Heart left ventricle (tissue), 16 donors: ENCODE results near the gene ROBO1. TPM values are rescaled to one million over a fixed set of nuclear protein-coding genes. Genes with fewer than 3 reads are reported as not detected.

Experiments used
- ATAC-seq, 4 donors: fragments of 200-7000 bp; cut with Tn5 transposase; one replicate each; pipeline ENCODE4 v1.9.1; 2020 to 2022; ENCODE audit warnings: moderate library complexity in 4 of 4, mild to moderate bottlenecking in 3 of 4, moderate number of reproducible peaks in 1 of 4
- DNase-seq, 5 donors: peaks; one replicate each; pipeline ENCODE4 v3.0.0-alpha.2; 2020
- H3K27ac ChIP-seq, 12 donors: fragments of 200-600 bp; sonication (generic) in 4 of 12; one replicate each; pipeline versions ENCODE4 v1.5.0 to v1.8.0; 2016 to 2022; ENCODE audit warnings: mild to moderate bottlenecking in 2 of 12
- H3K27me3 ChIP-seq, 9 donors: fragments of 200-600 bp; sonication (generic) in 2 of 9; one replicate each; pipeline versions ENCODE4 v1.5.1 to v1.8.0; 2016 to 2022; ENCODE audit warnings: mild to moderate bottlenecking in 3 of 9
- H3K36me3 ChIP-seq, 9 donors: fragments of 200-600 bp; sonication (generic) in 2 of 9; one replicate each; pipeline versions ENCODE4 v1.5.0 to v1.8.0; 2018 to 2022; ENCODE audit warnings: mild to moderate bottlenecking in 2 of 9
- H3K4me1 ChIP-seq, 12 donors: fragments of 200-600 bp; sonication (generic) in 4 of 12; one replicate each; pipeline versions ENCODE4 v1.5.0 to v1.8.0; 2016 to 2022; ENCODE audit warnings: mild to moderate bottlenecking in 3 of 12
- H3K4me3 ChIP-seq, 12 donors: fragments of 200-600 bp; sonication (generic) in 4 of 12; one replicate each; pipeline versions ENCODE4 v1.5.0 to v1.8.0; 2017 to 2022; ENCODE audit warnings: mild to moderate bottlenecking in 9 of 12, moderate library complexity in 4 of 12
- H3K9me3 ChIP-seq, 12 donors: fragments of 200-600 bp; sonication (generic) in 4 of 12; one replicate each; pipeline versions ENCODE4 v1.5.0 to v1.8.0; 2016 to 2022; ENCODE audit warnings: mild to moderate bottlenecking in 1 of 12
- CTCF ChIP-seq, 12 donors: fragments of 200-600 bp; sonication (generic) in 4 of 12; IDR thresholded peaks; one replicate each; pipeline versions ENCODE4 v1.5.0 to v1.8.0; 2018 to 2022; ENCODE audit warnings: antibody characterized with exemption in 12 of 12, mild to moderate bottlenecking in 5 of 12
- POLR2A ChIP-seq, 2 donors: fragments of 450-650 bp; IDR thresholded peaks; one replicate each; pipeline ENCODE4 v1.6.1; 2017; ENCODE audit warnings: antibody characterized with exemption in 2 of 2, mild to moderate bottlenecking in 2 of 2, moderate library complexity in 2 of 2
- WGBS, 4 donors: extraction: QIAGEN DNeasy Blood & Tissue Kit in 2 of 4; methylation state at CpG; one replicate each; pipeline versions ENCODE4 v1.1.5 to v1.1.7; 2013 to 2018; 5-methylcytosine and 5-hydroxymethylcytosine counted together
- intact Hi-C, 10 donors: fragments of 100-400 bp; cut with DNase I; formaldehyde crosslinking; loops; one replicate each; pipeline versions ENCODE4 v1.11.1 to v1.14.2; 2022
- polyA plus RNA-seq, 2 donors: library from polyadenylated mRNA; stranded (reverse); fragments of 200-250 nt; gene quantifications; one replicate each; pipeline ENCODE4 v1.2.3, GENCODE V29; 2013
- total RNA-seq, 9 donors: library from RNA; depleted of rRNA in 2 of 9; stranded (reverse); fragments of >200 nt in 2 of 9; fragmentation: NEBNext Ultra II Directional in 3 of 9; extraction: Animal tissue kit (Norgen Biotek cat#: 25700) in 3 of 9; gene quantifications; one replicate each; pipeline versions ENCODE4 v1.1.0 to v1.2.4, GENCODE V29; 2016 to 2023
- donor health status: ischemic (EF 13 %, LVEDD 7.1; RV severe dilation, severe dysfunction).
- donor health status: healthy with polysubstance abuse.
- donor health status: DM: no; HTN: yes; CAD: no.
- donor health status: DM: no; HTN: no; CAD: no.
- donor health status: ischemic (EF 25% LVEDD 6.9; RV normal size, moderate dysfunction).
- donor health status: ischemic (EF 25% LVEDD 5.7; RV mildly dilated, moderate dysfunction).
- donor health status: healthy.
- donor health status: DM: yes; HTN: yes; CAD: no.
- donor health status: ischemic (EF 35%, LVEDD 5.7; RV mildly dilated, moderate dysfunction).
- donor health status: nonischemic (EF 11% LVEDD 7.7; RV severe dilation, severe dysfunction).
- donor health status: DM: yes; HTN: yes; CAD: no.
- donor health status: PGD.
- donor health status: ischemic (EF 29% LVEDD 5.4; RV normal size, mild dysfunction).
- donor health status: nonischemic (EF 23%, LVEDD 6.1; RV moderate dilation, normal function).

Gene ROBO1
- total and polyA plus RNA-seq, 11 donors, result 1.4 to 14.8 (median 5.7) TPM

DNA sequence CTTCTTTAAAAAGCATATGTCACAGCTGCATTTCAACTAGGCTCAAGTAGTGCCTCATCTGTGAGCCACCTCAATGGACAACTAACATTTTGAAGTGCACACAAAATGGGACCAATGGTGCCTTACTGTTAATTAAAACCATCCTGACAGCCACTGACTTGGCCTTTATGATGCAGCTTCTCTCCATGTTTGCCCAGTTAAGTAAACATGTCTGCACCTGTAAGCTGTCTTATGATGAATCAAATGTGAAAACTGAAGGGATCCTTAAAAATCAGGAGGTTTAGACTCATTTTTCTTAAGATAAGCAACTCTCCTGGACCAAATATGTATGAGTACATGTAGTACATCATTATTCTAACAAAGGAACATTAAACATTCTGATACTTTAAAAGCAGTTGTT lies 861.6 kb downstream of the ROBO1 start:
- H3K9me3 ChIP-seq, result no peaks in the 10 kb centered on the region
- DNase-seq (no peak), ATAC-seq (no peak)
- H3K4me3 ChIP-seq, result no peak overlapping the region
- H3K27ac ChIP-seq, result no peak overlapping the region
- no peaks in the 10 kb centered on the region for H3K36me3 ChIP-seq
- H3K27me3 ChIP-seq, result no peaks in the 10 kb centered on the region
- intact Hi-C loops, result no loop called here
- H3K4me1 ChIP-seq, result no peaks in the 10 kb centered on the region
- no peak for TF ChIP-seq CTCF (IDR thresholded peaks at IDR 0.05)

DNA sequence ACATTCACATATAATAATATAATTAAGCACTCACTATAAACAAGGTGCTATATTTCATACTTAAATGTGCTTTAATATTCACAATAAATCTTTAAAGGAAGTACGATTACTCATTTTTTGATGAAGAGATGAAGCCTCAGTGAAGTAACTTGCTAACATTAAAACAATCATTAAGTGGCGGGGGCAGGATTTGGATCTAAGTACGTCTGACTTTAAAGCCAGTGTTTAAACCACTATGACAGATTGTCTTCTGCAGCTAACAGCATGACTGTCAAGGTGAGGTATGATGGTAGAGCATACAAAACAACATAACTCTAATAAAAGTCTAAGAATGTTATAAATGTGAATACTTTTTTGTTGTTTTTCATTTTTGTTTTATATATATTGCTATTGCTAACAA lies 862.1 kb downstream of the ROBO1 start:
- TF ChIP-seq POLR2A (IDR thresholded peaks at IDR 0.05), result no peak
- no peak for TF ChIP-seq CTCF (IDR thresholded peaks at IDR 0.05)
- 86 to 95% (median 93%) methylated on average over 3 of the region's 3 CpGs for WGBS, 4 donors
- DNase-seq (no peak), ATAC-seq (no peak)
- Histone ChIP-seq H3K27ac (no peak overlapping the region), H3K4me3 (no peak overlapping the region), H3K36me3 (no peaks in the 10 kb centered on the region), H3K27me3 (no peaks in the 10 kb centered on the region), H3K4me1 (no peaks in the 10 kb centered on the region), H3K9me3 (no peaks in the 10 kb centered on the region)
- intact Hi-C loops, result no loop called here

- intact Hi-C loops, result no loop called here
- Histone ChIP-seq H3K27me3 (no peaks in the 10 kb centered on the region), H3K27ac (no peak overlapping the region), H3K9me3 (no peaks in the 10 kb centered on the region), H3K4me3 (no peak overlapping the region), H3K36me3 (no peaks in the 10 kb centered on the region), H3K4me1 (no peaks in the 10 kb centered on the region)
- no peak for DNase-seq
- no peak for ATAC-seq
- TF ChIP-seq POLR2A (IDR thresholded peaks at IDR 0.05), result no peak
- TF ChIP-seq CTCF (IDR thresholded peaks at IDR 0.05), result no peak
- 92 to 96% (median 95%) methylated on average over 1 of the region's 1 CpG for WGBS, 4 donors
Measured at GRCh38 chr3:78901544-78901943, 866.3 kb downstream of the ROBO1 start.

- Histone ChIP-seq H3K36me3 (no peaks in the 10 kb centered on the region), H3K4me3 (no peak overlapping the region), H3K9me3 (no peaks in the 10 kb centered on the region), H3K4me1 (no peaks in the 10 kb centered on the region), H3K27me3 (no peaks in the 10 kb centered on the region), H3K27ac (no peak overlapping the region)
- DNase-seq, result no peak
- ATAC-seq, result no peak
- intact Hi-C loops, result no loop called here
- TF ChIP-seq CTCF (IDR thresholded peaks at IDR 0.05), result no peak
- no peak for TF ChIP-seq POLR2A (IDR thresholded peaks at IDR 0.05)
- 89 to 91% (median 90%) methylated on average over 3 of the region's 3 CpGs for WGBS, 4 donors
Measured at GRCh38 chr3:78900880-78901279, 866.9 kb downstream of the ROBO1 start.
